HG02973 (cell line): ENCODE results near the gene CWC27.

Source experiments
- ATAC-seq: cut with Tn5 transposase; IDR thresholded peaks from one replicate; pipeline ENCODE4 v1.9.1; 2021; ENCODE audit warnings: moderate library complexity; ENCODE audit not compliant: unreplicated experiment

The CWC27 gene

DNA sequence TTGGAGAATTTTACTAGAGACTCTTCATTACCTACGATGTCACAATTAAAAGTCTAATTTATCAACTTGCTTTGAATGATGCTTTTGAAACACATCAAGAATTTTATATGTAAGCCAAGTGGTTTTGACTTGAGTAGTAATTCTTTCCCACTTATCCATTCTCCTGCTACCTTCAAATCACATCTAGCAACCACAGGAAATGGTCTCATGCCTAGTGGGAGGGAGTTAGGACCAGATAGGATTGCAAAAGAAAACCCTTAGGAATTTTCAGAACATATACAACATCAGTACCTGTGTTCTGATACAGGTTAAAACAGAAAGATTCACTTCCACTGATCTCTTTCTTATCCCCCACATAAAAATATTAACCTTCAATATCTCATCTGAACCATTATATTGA lies 260.4 kb downstream of the CWC27 start:
- ATAC-seq, result no peak

DNA sequence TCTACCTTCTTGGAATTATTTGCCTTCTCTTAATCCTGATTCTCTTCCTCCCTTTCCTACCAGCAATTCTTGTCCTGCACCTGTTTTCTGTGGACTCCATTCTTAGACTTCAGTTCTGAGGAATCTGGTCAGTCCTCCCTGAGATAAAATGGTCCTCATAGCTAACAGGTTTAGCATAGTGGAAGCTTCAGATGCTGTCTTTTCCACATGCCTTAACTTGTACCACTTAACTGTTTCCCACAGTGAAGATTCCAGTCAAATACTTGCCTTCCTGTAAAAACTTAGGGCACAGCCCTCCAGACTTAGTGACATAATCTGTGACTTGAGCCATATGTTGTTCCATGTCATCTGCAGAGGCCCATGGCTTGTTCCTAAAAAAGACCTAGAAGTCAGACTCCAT lies 261.3 kb downstream of the CWC27 start:
- ATAC-seq, result no peak

- ATAC-seq, result no peak
These were observed 263.5 kb downstream of the CWC27 start for GRCh38 chr5:65032250-65032649.

- ATAC-seq, result no peak
These were observed 265.5 kb downstream of the CWC27 start for GRCh38 chr5:65034029-65034812.

GRCh38 chr5:65034813-65035209 lies 266.1 kb downstream of the CWC27 start:
- no peak for ATAC-seq

- ATAC-seq, result peak; percentile 71
These were observed 266.8 kb downstream of the CWC27 start for GRCh38 chr5:65035211-65036206.

GRCh38 chr5:65037831-65038815 lies 269.4 kb downstream of the CWC27 start:
- no peak for ATAC-seq

- ATAC-seq, result no peak
These were observed 272.8 kb downstream of the CWC27 start for GRCh38 chr5:65041296-65042158.

GRCh38 chr5:65043843-65044359 lies 275.2 kb downstream of the CWC27 start:
- peak; percentile 51 for ATAC-seq

- ATAC-seq, result no peak
These were observed 278.5 kb downstream of the CWC27 start for GRCh38 chr5:65047225-65047624.

DNA sequence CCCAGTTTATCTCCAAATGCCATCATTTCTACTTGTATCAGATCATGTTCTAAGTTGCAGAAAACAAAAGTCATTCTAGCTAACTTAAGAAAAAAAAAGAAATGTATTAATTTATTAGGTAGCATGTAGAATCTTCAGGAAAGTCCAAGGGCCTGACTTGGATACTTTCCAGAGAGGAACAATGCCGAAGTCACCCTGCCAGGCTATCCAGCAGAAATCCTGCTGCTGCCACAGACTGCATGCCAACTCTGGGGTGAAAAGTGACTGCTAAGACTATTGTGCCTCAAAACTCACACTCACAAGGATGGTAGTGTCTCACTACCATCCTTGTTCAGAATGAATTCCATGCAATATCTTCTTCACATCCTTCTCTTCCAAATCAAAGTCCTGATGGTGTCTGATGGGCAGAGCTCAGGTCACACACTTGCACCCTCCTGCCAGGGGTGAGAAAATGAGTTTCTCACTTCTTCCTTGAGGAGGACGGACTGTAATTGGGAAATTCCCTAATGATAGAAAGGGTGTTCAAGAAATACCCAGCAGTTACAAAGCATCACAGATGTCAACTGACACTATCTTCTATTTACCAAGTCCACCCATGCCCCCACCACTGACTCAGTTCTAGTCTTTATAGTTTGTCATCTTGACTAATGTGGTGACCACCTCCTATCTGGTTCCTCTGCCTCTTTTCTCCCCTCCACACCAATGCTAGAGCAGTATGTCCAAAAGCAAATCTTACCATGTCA lies 279.4 kb downstream of the CWC27 start:
- peak; percentile 41 for ATAC-seq

- no peak for ATAC-seq
These were observed 281.4 kb downstream of the CWC27 start for GRCh38 chr5:65050140-65050539.

GRCh38 chr5:65050826-65051498 lies 282.2 kb downstream of the CWC27 start:
- ATAC-seq, result no peak

GRCh38 chr5:65055938-65056337 lies 287.2 kb downstream of the CWC27 start:
- ATAC-seq, result no peak

DNA sequence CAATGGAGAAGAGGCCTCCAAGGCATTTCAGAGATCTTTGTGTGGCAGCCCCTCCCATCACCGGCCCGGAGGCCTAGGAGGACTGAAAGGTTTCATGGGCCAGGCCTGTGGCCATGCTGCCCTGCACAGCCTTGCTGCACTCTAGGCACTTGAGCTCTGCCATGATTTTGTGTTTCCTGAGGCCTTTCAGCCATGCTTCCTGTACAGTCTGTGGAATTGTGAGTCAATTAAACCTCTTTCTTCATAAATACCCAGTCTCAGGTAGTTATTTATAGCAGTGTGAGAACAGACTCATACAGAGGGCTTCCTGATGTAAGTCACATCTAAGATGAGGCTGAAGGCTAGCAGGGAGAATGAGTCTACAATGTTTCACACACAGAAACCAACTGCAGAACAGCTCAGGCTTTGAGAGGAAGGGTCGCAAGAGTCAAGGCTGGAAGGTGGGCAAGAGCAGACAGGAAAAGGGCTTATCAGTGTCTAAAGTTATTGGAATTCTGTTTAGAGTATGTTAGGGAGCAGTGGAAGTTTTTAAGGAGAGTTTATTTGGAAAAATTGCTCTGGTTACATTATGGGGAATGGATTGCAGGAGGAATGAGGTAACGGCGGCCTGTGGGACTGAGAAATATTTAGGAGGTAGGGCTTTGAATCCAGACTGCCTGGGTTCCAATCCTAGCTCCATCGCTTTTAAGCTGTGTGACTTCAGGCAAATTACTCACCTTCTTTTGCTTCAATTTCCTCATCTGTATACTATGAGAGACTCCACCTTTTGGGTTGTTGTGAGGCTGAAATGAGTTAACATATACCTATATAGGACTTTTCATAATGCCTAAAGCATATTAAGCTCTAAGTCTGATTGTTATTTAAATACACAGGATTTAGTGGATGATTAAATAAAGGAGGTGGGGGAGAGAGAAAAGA lies 291.2 kb downstream of the CWC27 start:
- ATAC-seq, result no peak

- peak; percentile 65 for ATAC-seq
These were observed 292.7 kb downstream of the CWC27 start for GRCh38 chr5:65061250-65061973.

- peak; percentile 23 for ATAC-seq
These were observed 293.2 kb downstream of the CWC27 start for GRCh38 chr5:65061974-65062353.
